Neural cell (in vitro differentiated cells): Measurements from ENCODE around the gene VPS13D.

Source experiments
- POLR2AphosphoS5 ChIP-seq: IDR thresholded peaks from 2 replicates; pipeline ENCODE4 v1.6.1; 2012
- TF ChIP-seq, protein P1 (sequence below): fragments of 450-650 bp; IDR thresholded peaks from 2 replicates; pipeline ENCODE4 v1.5.1; 2014; ENCODE audit warnings: antibody characterized with exemption, mild to moderate bottlenecking, moderate library complexity; ENCODE audit not compliant: poor library complexity, severe bottlenecking

DNA sequence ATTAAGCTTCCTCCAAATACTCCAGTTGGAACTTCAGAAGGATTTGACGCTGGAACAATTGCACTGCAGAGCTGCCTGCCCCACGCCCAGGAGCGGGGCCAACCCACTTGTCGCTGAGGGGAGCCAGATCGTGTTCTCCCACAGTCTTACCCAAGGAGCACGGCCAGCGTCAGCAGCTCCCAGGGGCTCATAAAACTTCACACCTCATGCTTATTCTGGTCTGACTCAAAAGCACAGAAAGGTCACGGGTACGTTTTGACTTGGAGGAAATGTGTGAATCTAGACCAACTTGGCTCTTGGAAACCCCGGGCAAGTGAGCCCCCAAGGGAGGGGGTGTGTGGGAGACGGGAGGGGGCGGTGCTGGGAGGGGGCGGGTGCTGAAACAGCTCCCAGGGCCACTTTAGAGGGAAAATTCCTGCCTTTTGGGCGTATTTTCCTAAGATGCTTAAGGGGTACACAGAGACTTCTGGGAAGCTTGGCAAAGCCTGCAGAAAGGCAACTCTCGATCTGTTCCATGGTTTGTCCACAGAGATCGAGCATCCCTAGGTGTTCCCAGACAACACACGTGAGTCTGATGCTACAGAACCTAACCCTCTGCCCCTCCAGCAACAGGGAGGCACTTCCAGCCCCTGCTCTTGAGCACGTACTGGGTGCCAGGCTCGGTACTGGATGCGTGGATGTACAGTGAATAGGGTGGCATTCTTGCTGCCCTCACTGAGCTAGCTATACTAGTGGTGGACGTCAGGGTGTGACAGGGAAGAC is 289.3 kb downstream of the VPS13D start:
- TF ChIP-seq, protein P1, sequence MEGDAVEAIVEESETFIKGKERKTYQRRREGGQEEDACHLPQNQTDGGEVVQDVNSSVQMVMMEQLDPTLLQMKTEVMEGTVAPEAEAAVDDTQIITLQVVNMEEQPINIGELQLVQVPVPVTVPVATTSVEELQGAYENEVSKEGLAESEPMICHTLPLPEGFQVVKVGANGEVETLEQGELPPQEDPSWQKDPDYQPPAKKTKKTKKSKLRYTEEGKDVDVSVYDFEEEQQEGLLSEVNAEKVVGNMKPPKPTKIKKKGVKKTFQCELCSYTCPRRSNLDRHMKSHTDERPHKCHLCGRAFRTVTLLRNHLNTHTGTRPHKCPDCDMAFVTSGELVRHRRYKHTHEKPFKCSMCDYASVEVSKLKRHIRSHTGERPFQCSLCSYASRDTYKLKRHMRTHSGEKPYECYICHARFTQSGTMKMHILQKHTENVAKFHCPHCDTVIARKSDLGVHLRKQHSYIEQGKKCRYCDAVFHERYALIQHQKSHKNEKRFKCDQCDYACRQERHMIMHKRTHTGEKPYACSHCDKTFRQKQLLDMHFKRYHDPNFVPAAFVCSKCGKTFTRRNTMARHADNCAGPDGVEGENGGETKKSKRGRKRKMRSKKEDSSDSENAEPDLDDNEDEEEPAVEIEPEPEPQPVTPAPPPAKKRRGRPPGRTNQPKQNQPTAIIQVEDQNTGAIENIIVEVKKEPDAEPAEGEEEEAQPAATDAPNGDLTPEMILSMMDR, result no peak
- no peak for TF ChIP-seq POLR2AphosphoS5
